NCI-H510A treated with DMSO at 0.1 percent for 48 hours (cell line): Measurements from ENCODE around the gene BCKDHB.

Experiments
- DNase-seq: peaks from one replicate; lab custom pipeline; 2025; lab: John Stamatoyannopoulos, UW

BCKDHB gene

DNA sequence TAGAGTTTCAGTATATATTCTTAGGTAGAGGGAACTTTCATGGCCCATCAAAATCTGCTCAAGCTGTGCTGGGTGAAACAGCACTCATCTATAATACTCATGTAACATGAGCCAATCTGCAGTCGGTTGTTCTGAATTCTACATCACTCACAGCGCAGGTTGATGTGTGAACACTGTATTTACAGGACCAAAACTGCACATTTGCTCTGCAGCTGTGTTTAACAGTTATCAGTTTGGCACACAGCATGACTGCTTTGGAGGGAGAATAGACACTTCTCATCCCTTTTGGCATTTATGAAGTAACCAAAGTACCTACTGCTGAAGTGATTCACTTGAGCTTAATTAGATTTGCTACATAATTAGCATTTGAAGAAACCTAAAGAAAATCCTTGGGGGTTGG is 225.1 kb downstream of the BCKDHB start:
- peak; percentile 35 for DNase-seq

DNA sequence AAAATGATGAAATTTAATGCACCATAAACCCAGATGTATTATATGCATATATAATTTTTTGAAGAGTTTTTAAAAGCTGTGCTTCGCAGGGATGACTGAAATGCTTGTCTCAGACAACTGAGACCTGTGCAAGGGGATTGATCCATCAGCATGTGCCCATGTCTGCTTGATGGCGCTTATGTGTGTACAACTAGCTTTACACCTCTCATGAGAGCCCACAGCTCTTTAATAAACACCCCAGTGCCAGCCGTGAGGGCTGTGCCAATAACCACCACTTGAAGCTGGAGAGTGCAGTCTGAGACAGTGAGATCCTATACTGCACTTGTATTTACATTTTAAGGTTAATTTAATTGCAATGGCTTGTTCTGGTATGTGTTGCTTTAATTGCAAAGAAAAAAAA is 225.5 kb downstream of the BCKDHB start:
- DNase-seq = peak; percentile 57

- DNase-seq = no peak
Observed at GRCh38 chr6:80333342-80333741, 226.9 kb downstream of the BCKDHB start.

- no peak for DNase-seq
Observed at GRCh38 chr6:80335121-80335531, 228.7 kb downstream of the BCKDHB start.

GRCh38 chr6:80336911-80337310 is 230.4 kb downstream of the BCKDHB start:
- no peak for DNase-seq

DNA sequence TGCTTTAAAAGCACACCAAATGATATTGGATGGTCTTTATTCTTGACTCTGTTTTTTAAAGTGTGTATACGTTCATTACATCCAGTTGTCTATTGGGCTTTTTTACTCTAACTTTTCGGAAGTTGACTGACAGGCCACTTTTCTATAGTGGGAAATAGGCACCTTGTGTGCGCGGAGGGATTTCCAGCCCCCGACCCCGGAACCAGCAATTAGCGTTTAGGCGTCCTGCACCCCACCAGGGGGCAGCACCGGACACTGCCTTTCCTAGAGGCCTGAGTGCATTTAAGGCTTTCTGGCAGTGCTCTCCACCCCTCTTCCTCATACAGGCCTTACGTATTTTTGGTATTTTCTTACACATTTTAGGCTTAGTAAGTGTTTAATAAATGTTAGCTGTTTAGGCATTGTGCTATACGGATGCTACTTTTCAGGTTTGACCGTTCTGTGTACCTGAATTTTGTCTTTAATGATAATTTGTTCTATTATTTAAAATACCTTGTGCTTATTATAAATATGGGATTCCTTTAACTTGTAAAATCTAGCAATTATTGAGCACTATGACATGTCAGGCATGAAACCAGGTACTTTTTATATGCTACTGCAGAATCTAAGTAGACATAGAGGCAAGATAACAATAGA is 231.8 kb downstream of the BCKDHB start:
- DNase-seq = no peak

DNA sequence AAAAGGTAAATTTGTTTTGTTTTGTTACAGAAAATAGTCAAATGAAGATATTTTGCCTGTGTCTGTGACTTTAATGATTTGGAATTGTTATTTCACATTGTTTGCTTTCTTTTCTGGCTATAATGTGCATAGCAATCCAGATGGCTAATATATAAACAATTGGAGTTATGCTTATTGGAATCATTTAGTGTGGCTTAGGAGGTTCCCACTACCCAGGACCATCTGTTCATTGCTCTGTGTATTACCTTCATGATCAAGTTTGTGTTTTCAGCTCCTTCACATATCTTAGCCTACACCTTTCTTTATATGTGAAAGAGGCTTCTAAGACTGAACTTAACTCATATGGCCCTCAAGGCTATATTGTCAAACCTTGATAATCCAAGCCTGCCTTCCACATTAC is 232.9 kb downstream of the BCKDHB start:
- DNase-seq = no peak

DNA sequence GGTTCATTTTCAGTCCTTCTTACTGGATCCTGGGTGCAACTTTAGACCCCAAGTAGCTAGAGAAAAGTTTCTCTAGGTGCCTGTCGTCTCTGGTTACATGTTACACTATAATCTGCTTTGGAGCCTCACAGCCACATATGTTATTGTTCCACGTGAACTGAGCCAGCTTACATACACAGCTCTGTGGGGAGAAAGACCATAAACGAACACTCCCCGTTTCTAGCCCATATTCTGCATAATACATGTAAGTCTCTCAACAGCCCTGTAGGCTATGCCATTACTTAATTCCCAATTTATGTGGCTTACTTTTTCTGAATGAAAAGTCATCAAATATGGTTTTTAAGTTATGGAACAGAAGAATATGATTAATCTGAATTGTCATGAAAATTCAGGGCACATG is 233.8 kb downstream of the BCKDHB start:
- DNase-seq = no peak

DNA sequence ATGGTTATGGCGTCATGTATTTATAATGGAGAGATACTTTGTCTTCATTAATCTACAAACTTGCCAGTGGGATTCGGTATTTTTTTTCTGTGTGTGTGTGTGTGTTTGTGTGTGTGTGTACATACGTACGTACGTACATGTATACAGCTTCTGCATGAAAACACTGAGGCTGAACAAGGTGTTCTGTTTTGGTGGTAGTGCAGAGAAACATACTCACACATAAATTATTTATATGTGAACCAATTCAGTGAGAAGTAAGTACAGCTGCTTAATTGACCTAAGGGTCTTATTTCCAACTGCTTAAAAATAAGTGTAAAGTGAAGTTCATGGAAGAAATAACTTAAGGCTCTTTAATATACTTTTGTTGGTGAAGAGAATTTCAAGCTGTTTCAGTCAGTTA is 234.2 kb downstream of the BCKDHB start:
- no peak for DNase-seq

- DNase-seq = no peak
Observed at GRCh38 chr6:80341330-80341729, 234.9 kb downstream of the BCKDHB start.

DNA sequence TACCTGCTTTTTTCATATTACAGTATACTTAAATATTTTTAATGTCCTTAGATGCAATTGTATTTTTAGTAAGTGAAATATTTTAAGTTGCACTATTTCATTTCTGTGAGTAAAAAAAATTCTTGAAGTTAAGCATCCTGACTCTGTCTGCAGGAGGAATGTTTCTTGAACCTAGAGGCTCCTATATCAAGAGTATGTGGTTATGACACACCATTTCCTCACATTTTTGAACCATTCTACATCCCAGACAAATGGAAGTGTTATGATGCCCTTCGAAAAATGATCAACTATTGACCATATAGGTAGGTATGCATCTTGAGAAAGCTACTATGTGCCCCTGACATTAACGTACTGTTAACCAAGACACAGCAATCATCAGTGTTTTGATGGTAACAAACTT is 237.0 kb downstream of the BCKDHB start:
- DNase-seq = no peak

DNA sequence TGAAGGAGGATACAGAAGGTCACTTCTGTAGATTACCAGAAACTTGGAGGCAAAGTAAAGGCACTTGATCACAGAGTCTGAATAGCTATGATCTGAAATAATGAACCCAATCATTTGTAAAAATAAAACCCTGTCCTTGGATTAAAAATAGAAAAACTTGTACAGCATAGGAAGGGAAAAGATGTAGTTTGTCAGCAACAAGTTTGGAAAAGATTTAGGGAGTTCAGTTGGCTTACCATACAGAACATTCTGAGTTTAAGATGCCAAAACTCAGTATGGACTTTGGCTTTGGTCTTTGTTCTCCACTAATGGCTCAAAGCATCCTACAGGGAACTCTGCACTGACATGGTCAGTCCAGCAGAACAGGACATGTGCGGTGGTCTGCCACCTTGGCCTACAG is 240.6 kb downstream of the BCKDHB start:
- no peak for DNase-seq

DNA sequence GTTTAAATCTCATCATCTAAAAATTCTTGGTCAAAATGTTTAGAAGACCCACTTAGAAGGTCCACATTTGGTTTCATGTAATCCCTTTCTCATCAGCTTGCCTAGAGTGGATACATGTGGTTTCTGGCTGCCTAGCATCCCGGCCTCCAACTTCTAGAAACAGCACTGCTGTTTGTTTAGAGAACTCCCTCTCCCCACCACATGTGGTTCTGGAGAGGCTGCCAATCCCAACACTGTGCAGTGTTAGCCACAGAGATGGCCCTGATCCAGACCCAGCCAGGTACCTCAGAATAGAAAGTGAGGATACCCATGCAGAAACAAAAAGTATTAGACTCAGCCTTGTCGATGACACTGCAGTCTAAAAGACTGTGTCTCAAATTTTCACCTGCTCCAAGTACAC is 241.8 kb downstream of the BCKDHB start:
- DNase-seq = no peak

- DNase-seq = no peak
Observed at GRCh38 chr6:80356000-80356399, 249.5 kb downstream of the BCKDHB start.

GRCh38 chr6:80356545-80356944 is 250.1 kb downstream of the BCKDHB start:
- no peak for DNase-seq

DNA sequence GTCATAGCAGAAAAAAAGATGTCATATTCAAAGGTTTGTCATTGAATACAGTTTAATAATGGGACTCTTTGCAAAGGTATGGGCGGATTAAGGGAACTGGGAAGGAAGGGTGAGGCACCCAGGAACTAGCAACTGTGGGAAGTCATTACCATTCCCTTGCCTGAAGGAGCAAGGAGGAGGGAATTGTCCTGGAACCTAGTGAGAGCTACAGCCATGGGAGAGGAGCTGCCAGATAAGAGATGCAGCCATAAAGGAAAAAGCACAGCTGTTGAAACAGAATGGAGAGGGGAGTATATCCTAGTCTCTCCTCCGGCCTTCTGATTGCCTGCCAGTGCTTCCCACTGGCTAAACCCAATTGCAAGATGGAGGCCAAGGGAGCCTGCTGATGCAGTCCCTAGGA is 250.6 kb downstream of the BCKDHB start:
- DNase-seq = no peak

DNA sequence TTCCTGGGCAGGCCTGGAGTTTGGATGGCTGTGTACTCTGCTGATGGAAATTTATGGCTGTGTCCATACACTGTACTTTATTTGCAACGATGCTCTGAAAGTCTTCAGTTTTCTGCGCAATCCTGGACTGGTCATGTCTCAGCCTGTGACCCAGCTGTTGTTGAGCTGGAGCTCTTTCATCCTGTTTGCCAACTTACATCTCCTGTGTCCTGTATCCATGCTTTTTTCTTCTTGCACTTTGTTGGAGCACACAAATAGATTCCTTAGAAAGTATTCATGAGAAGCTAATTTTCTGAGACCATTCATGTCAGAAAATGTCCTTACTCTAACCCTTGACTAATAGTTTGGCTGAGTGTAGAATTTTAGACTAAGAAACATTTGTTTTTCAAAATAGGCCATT is 251.2 kb downstream of the BCKDHB start:
- no peak for DNase-seq

- no peak for DNase-seq
Observed at GRCh38 chr6:80363501-80364122, 257.1 kb downstream of the BCKDHB start.

DNA sequence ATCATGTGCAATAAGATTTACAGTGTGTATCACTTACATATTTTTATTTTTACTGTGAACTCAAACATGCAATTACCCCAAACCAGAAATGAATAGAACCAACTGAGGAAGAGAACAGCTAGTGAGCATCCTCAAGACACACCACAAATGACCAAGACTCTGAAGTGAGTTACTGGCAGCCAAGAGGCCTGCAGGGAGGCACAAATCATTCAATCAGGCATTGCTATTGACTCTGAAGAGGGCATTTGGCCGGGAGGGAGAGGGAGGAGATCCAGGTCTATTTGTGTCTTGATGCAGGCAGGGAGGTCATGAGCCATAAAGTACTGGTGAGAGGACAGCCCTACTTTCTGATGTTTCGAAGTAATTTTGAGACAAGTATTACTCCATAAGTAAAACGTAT is 257.7 kb downstream of the BCKDHB start:
- DNase-seq = no peak

- DNase-seq = no peak
Observed at GRCh38 chr6:80366051-80366450, 259.6 kb downstream of the BCKDHB start.

GRCh38 chr6:80366714-80367113 is 260.2 kb downstream of the BCKDHB start:
- peak; percentile 49 for DNase-seq

DNA sequence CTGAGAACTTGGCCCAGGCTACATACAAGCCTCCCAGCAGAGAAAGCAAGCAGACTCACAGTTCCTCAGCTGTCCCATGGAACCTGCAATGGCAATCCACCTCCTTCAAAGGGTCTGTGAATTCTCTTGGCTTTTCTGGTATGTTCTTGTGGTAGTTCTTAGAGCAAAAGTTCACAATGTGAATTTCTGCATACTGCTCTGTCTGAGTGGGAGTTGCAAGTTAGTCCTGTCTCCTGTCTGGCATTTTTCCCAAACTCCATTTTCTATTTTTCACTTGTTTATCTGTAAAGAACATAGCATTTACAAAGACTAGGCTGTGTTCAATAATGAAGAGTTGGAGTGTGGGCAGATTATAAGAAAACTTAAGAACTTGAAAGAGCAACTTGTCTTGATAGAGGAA is 269.9 kb downstream of the BCKDHB start:
- DNase-seq = no peak

DNA sequence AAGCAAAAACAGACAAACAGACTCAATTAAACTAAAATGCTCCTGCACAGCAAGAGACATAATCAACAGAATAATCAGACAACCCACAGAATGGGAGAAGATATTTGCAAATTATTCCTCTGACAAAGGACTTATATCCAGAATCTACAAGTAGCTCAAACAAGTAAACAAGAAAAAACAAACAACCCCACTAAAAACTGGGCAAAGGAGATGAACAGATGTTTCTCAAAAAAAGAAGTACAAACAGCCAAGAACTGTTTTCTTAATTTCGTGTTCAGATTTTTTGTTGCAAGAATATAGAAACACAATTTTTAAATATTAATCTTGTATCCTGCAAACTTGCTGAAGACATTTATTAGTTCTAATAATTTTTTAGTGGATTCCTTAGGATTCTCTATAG is 274.1 kb downstream of the BCKDHB start:
- DNase-seq = no peak

GRCh38 chr6:80382811-80383210 is 276.3 kb downstream of the BCKDHB start:
- DNase-seq = no peak
